NCI-H1092 (cell line): ENCODE results near the gene SLC13A4.
A peak's percentile ranks its signal among the peaks of the same experiment; 100 is the strongest.

Experiments
- DNase-seq: peaks from one replicate; lab custom pipeline; 2025; lab: John Stamatoyannopoulos, UW

The SLC13A4 gene

GRCh38 chr7:135718794-135719437 lies 9.1 kb downstream of the SLC13A4 start:
- no peak for DNase-seq

GRCh38 chr7:135718219-135718618 lies 9.8 kb downstream of the SLC13A4 start:
- no peak for DNase-seq

GRCh38 chr7:135717693-135718092 lies 10.3 kb downstream of the SLC13A4 start:
- no peak for DNase-seq

GRCh38 chr7:135716677-135717238 lies 11.2 kb downstream of the SLC13A4 start:
- peak; percentile 56 for DNase-seq

- no peak for DNase-seq
Measured at GRCh38 chr7:135715673-135716072, 12.3 kb downstream of the SLC13A4 start.

- no peak for DNase-seq
Measured at GRCh38 chr7:135715055-135715522, 12.9 kb downstream of the SLC13A4 start.

GRCh38 chr7:135714534-135715009 lies 13.4 kb downstream of the SLC13A4 start:
- DNase-seq = no peak

GRCh38 chr7:135713836-135714470 lies 14.0 kb downstream of the SLC13A4 start:
- DNase-seq = no peak

- DNase-seq = no peak
Measured at GRCh38 chr7:135712796-135713195, 15.2 kb downstream of the SLC13A4 start.

- DNase-seq = peak; percentile 17
Measured at GRCh38 chr7:135712182-135712782, 15.7 kb downstream of the SLC13A4 start.

- no peak for DNase-seq
Measured at GRCh38 chr7:135711139-135711469, 16.9 kb downstream of the SLC13A4 start.

- no peak for DNase-seq
Measured at GRCh38 chr7:135710417-135711138, 17.4 kb downstream of the SLC13A4 start.

GRCh38 chr7:135709508-135709907 lies 18.5 kb downstream of the SLC13A4 start:
- no peak for DNase-seq

- DNase-seq = no peak
Measured at GRCh38 chr7:135708041-135708440, 19.9 kb downstream of the SLC13A4 start.

GRCh38 chr7:135707570-135707966 lies 20.4 kb downstream of the SLC13A4 start:
- DNase-seq = no peak

GRCh38 chr7:135706858-135707569 lies 21.0 kb downstream of the SLC13A4 start:
- DNase-seq = no peak

GRCh38 chr7:135706038-135706742 lies 21.8 kb downstream of the SLC13A4 start:
- no peak for DNase-seq

- no peak for DNase-seq
Measured at GRCh38 chr7:135704698-135705097, 23.3 kb downstream of the SLC13A4 start.

- DNase-seq = no peak
Measured at GRCh38 chr7:135704074-135704473, 23.9 kb downstream of the SLC13A4 start.

GRCh38 chr7:135697276-135698049 lies 30.5 kb downstream of the SLC13A4 start:
- DNase-seq = no peak
